Natural killer cell treated with Interleukin-12 subunit alpha and Interleukin-12 subunit beta and Interleukin-15 and Interleukin-18, amount 100 ng/mL, for 72 hours (primary cell): ENCODE measurements around the gene SLC4A1AP. TPM values are rescaled to one million over a fixed set of nuclear protein-coding genes. Genes with fewer than 3 reads are reported as not detected.
"Not testable (repeated sequence)": the region's sequence is repeated elsewhere in the genome, so short reads cannot be mapped to it uniquely, and the experiment has no call there.

Experiments used
- ATAC-seq, 2 donors: fragments of 150-1000 bp; cut with Tn5 transposase in 1 of 2; sonication (Bioruptor Pico), chemical (Tn5 transposase) in 1 of 2; 2 replicates each; pipeline ENCODE4 v1.10.0; 2021
- DNase-seq: peaks from one replicate; pipeline ENCODE4 v3.0.0; 2022; ENCODE audit warnings: low spot score
- H3K27ac Mint-ChIP-seq, 2 donors: 1 replicate in 1 of 2; 2 replicates in 1 of 2; pipeline ENCODE4 v1.8.0; 2022; ENCODE audit warnings: mixed read lengths in 2 of 2, mild to moderate bottlenecking in 1 of 2, moderate library complexity in 1 of 2
- H3K27me3 Mint-ChIP-seq, 2 donors: 1 replicate in 1 of 2; 2 replicates in 1 of 2; pipeline ENCODE4 v1.8.0; 2022; ENCODE audit warnings: mixed read lengths in 2 of 2
- H3K36me3 Mint-ChIP-seq: one replicate; pipeline ENCODE4 v1.8.0; 2022; ENCODE audit warnings: mixed read lengths
- H3K4me1 Mint-ChIP-seq, 2 donors: 1 replicate in 1 of 2; 2 replicates in 1 of 2; pipeline ENCODE4 v1.8.0; 2022; ENCODE audit warnings: low read depth in 2 of 2, mixed read lengths in 2 of 2, mild to moderate bottlenecking in 1 of 2
- H3K4me3 Mint-ChIP-seq: one replicate; pipeline ENCODE4 v1.8.0; 2022; ENCODE audit warnings: mixed read lengths
- H3K9me3 Mint-ChIP-seq: 2 replicates; pipeline ENCODE4 v1.8.0; 2022; ENCODE audit warnings: mixed read lengths
- total RNA-seq, 2 donors: library from RNA; stranded (reverse); gene quantifications; one replicate each; pipeline ENCODE4 v1.2.3, GENCODE V29; 2022

Gene SLC4A1AP
- total RNA-seq = 10 to 100 TPM; 31.1 to 33.3 TPM

GRCh38 chr2:27663285-27664153, at the start of gene SLC4A1AP, which contains the start of gene SUPT7L:
Gene SLC4A1AP (plus strand): TSS chr2:27663889. CDS start chr2:27663915, 26 bp downstream.
Gene SUPT7L (minus strand): TSS chr2:27663614. CDS start chr2:27662192, 1,422 bp downstream.
- ATAC-seq (peak; percentile 87 to 91), DNase-seq (peak; percentile 80)
- Mint-ChIP-seq H3K27ac (peak within 1 kb of the TSS; percentile 98 to 99), H3K4me1 (peaks cover 41 to 44% of the 10 kb centered on the region in 2 donors), H3K4me3 (peak within 1 kb of the TSS; percentile 97), H3K9me3 (no peaks in the 10 kb centered on the region), H3K36me3 (peaks cover 22% of the 10 kb centered on the region), H3K27me3 (no peaks in the 10 kb centered on the region)

GRCh38 chr2:27613985-27614384, 49.7 kb upstream of the SLC4A1AP start:
- no peaks in the 10 kb centered on the region for H3K27me3 Mint-ChIP-seq
- ATAC-seq (no peak), DNase-seq (no peak)
- H3K27ac Mint-ChIP-seq = no peak overlapping the region
- H3K36me3 Mint-ChIP-seq = peaks cover 31% of the 10 kb centered on the region
- H3K9me3 Mint-ChIP-seq = no peaks in the 10 kb centered on the region
- no peak overlapping the region for H3K4me3 Mint-ChIP-seq
- H3K4me1 Mint-ChIP-seq = peaks cover 0 to 3% of the 10 kb centered on the region in 2 donors

GRCh38 chr2:27615316-27615715, 48.4 kb upstream of the SLC4A1AP start:
- H3K27me3 Mint-ChIP-seq = no peaks in the 10 kb centered on the region
- DNase-seq (no peak), ATAC-seq (no peak)
- H3K4me3 Mint-ChIP-seq = no peak overlapping the region
- H3K4me1 Mint-ChIP-seq = peaks cover 0 to 3% of the 10 kb centered on the region in 2 donors
- H3K9me3 Mint-ChIP-seq = no peaks in the 10 kb centered on the region
- H3K36me3 Mint-ChIP-seq = peaks cover 37% of the 10 kb centered on the region
- peak overlapping the region in 1 of 2 donors; percentile 23 for H3K27ac Mint-ChIP-seq

- peaks cover 42% of the 10 kb centered on the region for H3K36me3 Mint-ChIP-seq
- no peaks in the 10 kb centered on the region for H3K4me1 Mint-ChIP-seq
- no peaks in the 10 kb centered on the region for H3K27me3 Mint-ChIP-seq
- no peaks in the 10 kb centered on the region for H3K9me3 Mint-ChIP-seq
- ATAC-seq = no peak
- no peak overlapping the region for H3K27ac Mint-ChIP-seq
- DNase-seq = no peak
- H3K4me3 Mint-ChIP-seq = no peak overlapping the region
Observed at GRCh38 chr2:27621524-27621923, 42.2 kb upstream of the SLC4A1AP start.

GRCh38 chr2:27622921-27623384, 40.7 kb upstream of the SLC4A1AP start:
- H3K27ac Mint-ChIP-seq = no peak overlapping the region

GRCh38 chr2:27624943-27625342, 38.7 kb upstream of the SLC4A1AP start:
- Mint-ChIP-seq H3K4me3 (no peak overlapping the region), H3K4me1 (peaks cover 0 to 9% of the 10 kb centered on the region in 2 donors), H3K27me3 (no peaks in the 10 kb centered on the region), H3K36me3 (peaks cover 23% of the 10 kb centered on the region), H3K9me3 (no peaks in the 10 kb centered on the region), H3K27ac (no peak overlapping the region)
- ATAC-seq (no peak), DNase-seq (no peak)

More at GRCh38 chr2:27622921-27623384, 40.7 kb upstream of the SLC4A1AP start:
- Mint-ChIP-seq H3K4me1 (peaks cover 0 to 9% of the 10 kb centered on the region in 2 donors), H3K36me3 (peaks cover 33% of the 10 kb centered on the region), H3K4me3 (no peak overlapping the region), H3K9me3 (no peaks in the 10 kb centered on the region), H3K27me3 (no peaks in the 10 kb centered on the region)
- DNase-seq (no peak), ATAC-seq (no peak)

GRCh38 chr2:27626323-27626722, 37.4 kb upstream of the SLC4A1AP start:
- peaks cover 12 to 16% of the 10 kb centered on the region in 2 donors for H3K4me1 Mint-ChIP-seq
- not testable (repeated sequence) for ATAC-seq, H3K9me3 Mint-ChIP-seq, H3K27me3 Mint-ChIP-seq, DNase-seq, H3K27ac Mint-ChIP-seq, H3K4me3 Mint-ChIP-seq
- peaks cover 13% of the 10 kb centered on the region for H3K36me3 Mint-ChIP-seq

- not testable (repeated sequence) for ATAC-seq, H3K9me3 Mint-ChIP-seq, H3K4me3 Mint-ChIP-seq, H3K27me3 Mint-ChIP-seq, DNase-seq, H3K27ac Mint-ChIP-seq
- Mint-ChIP-seq H3K4me1 (peaks cover 12 to 16% of the 10 kb centered on the region in 2 donors), H3K36me3 (peaks cover 19% of the 10 kb centered on the region)
Observed at GRCh38 chr2:27626921-27627320, 36.8 kb upstream of the SLC4A1AP start.

GRCh38 chr2:27627963-27628766, 35.5 kb upstream of the SLC4A1AP start:
- Mint-ChIP-seq H3K4me1 (peaks cover 12 to 16% of the 10 kb centered on the region in 2 donors), H3K27ac (no peak overlapping the region), H3K27me3 (no peaks in the 10 kb centered on the region), H3K36me3 (peaks cover 15% of the 10 kb centered on the region), H3K9me3 (no peaks in the 10 kb centered on the region), H3K4me3 (no peak overlapping the region)
- DNase-seq (no peak), ATAC-seq (peak; percentile 27 to 37)

- Mint-ChIP-seq H3K4me3 (no peak within 1 kb of the TSS), H3K27me3 (no peaks in the 10 kb centered on the region)
Observed at GRCh38 chr2:27628767-27629709, 34.7 kb upstream of the SLC4A1AP start, which contains the start of the genes CCDC121 and GPN1. Gene CCDC121 (minus strand): TSS chr2:27629012. CDS start chr2:27627799, 1,213 bp downstream. Gene GPN1 (plus strand): TSS chr2:27629050. CDS start chr2:27629059, 9 bp downstream.

GRCh38 chr2:27630257-27630656, 33.4 kb upstream of the SLC4A1AP start:
- H3K4me1 Mint-ChIP-seq = peaks cover 17 to 19% of the 10 kb centered on the region in 2 donors
- not testable (repeated sequence) for H3K27ac Mint-ChIP-seq, ATAC-seq, H3K27me3 Mint-ChIP-seq, H3K4me3 Mint-ChIP-seq, DNase-seq, H3K9me3 Mint-ChIP-seq
- H3K36me3 Mint-ChIP-seq = peaks cover 27% of the 10 kb centered on the region

More at GRCh38 chr2:27628767-27629709, 34.7 kb upstream of the SLC4A1AP start, which contains the start of the genes CCDC121 and GPN1:
- DNase-seq (peak; percentile 97), ATAC-seq (peak; percentile 100)
- peaks cover 14% of the 10 kb centered on the region for H3K36me3 Mint-ChIP-seq
- H3K4me1 Mint-ChIP-seq = peaks cover 12 to 16% of the 10 kb centered on the region in 2 donors
- H3K9me3 Mint-ChIP-seq = no peaks in the 10 kb centered on the region
- H3K27ac Mint-ChIP-seq = no peak within 1 kb of the TSS

GRCh38 chr2:27634291-27634690, 29.4 kb upstream of the SLC4A1AP start:
- peaks cover 26 to 40% of the 10 kb centered on the region in 2 donors for H3K4me1 Mint-ChIP-seq
- DNase-seq (no peak), ATAC-seq (no peak)
- no peaks in the 10 kb centered on the region for H3K27me3 Mint-ChIP-seq
- no peak overlapping the region for H3K4me3 Mint-ChIP-seq
- H3K27ac Mint-ChIP-seq = no peak overlapping the region
- no peaks in the 10 kb centered on the region for H3K9me3 Mint-ChIP-seq
- peaks cover 42% of the 10 kb centered on the region for H3K36me3 Mint-ChIP-seq
